Stimulated activated CD4-positive, alpha-beta T cell treated with anti-CD3 and anti-CD28 coated beads, Interleukin-1b, Interleukin-23, amount 100 ng/mL, for 4 hours (primary cell): ENCODE results near the gene NRN1.
A peak's percentile ranks its signal among the peaks of the same experiment; 100 is the strongest.
"Not testable (repeated sequence)": the region's sequence is repeated elsewhere in the genome, so short reads cannot be mapped to it uniquely, and the experiment has no call there.

ENCODE experiments used
- DNase-seq, 2 donors: peaks; one replicate each; pipeline ENCODE4 v3.0.0-alpha.2; 2020; ENCODE audit warnings: low read depth in 2 of 2

Gene NRN1

GRCh38 chr6:6006428-6007365, at the start of gene NRN1:
TSS of gene NRN1 (minus strand) at chr6:6006925. CDS start at chr6:6006749, 176 bp downstream.
- DNase-seq, result no peak

GRCh38 chr6:6052216-6052615, 45.5 kb upstream of the NRN1 start:
- DNase-seq, result no peak

GRCh38 chr6:6046716-6047115, 40.0 kb upstream of the NRN1 start:
- DNase-seq, result no peak

GRCh38 chr6:6039946-6040509, 33.3 kb upstream of the NRN1 start:
- no peak for DNase-seq

GRCh38 chr6:6037179-6037578, 30.5 kb upstream of the NRN1 start:
- DNase-seq, result no peak

- DNase-seq, result no peak
Observed at GRCh38 chr6:6033858-6034257, 27.1 kb upstream of the NRN1 start.

- no peak for DNase-seq
Observed at GRCh38 chr6:6026513-6027205, 19.9 kb upstream of the NRN1 start.

- DNase-seq, result no peak
Observed at GRCh38 chr6:6025736-6026135, 19.0 kb upstream of the NRN1 start.

GRCh38 chr6:6024220-6024619, 17.5 kb upstream of the NRN1 start:
- no peak for DNase-seq

- DNase-seq, result not testable (repeated sequence)
Observed at GRCh38 chr6:6022841-6023240, 16.1 kb upstream of the NRN1 start.

GRCh38 chr6:6008648-6009421, 2.1 kb upstream of the NRN1 start:
- DNase-seq, result peak in 1 of 2 donors; percentile 47

GRCh38 chr6:6008089-6008647, 1.4 kb upstream of the NRN1 start:
- DNase-seq, result no peak

GRCh38 chr6:6007366-6008088, 802 bp upstream of the NRN1 start:
- no peak for DNase-seq

- no peak for DNase-seq
Observed at GRCh38 chr6:6006006-6006427, 708 bp downstream of the NRN1 start.

GRCh38 chr6:6005051-6006005, 1.4 kb downstream of the NRN1 start:
- DNase-seq, result no peak

- no peak for DNase-seq
Observed at GRCh38 chr6:6004390-6004995, 2.2 kb downstream of the NRN1 start.

- DNase-seq, result no peak
Observed at GRCh38 chr6:6003621-6004366, 2.9 kb downstream of the NRN1 start.

- DNase-seq, result no peak
Observed at GRCh38 chr6:6002848-6003620, 3.7 kb downstream of the NRN1 start.
